Measurements from ENCODE around the gene MYO1E.
"Not testable (repeated sequence)": the region's sequence is repeated elsewhere in the genome, so short reads cannot be mapped to it uniquely, and the experiment has no call there.

Gene MYO1E

GRCh38 chr15:59172289-59172901 is 200.3 kb downstream of the MYO1E start:
- DNase-seq (ENCODE audit: low read depth in 3 of 3, low spot score in 1 of 3) = no peak

- DNase-seq (ENCODE audit: low read depth in 3 of 3, low spot score in 1 of 3) = no peak
These were observed 201.6 kb downstream of the MYO1E start for GRCh38 chr15:59171067-59171397.

- no peak for DNase-seq (ENCODE audit: low read depth in 3 of 3, low spot score in 1 of 3)
These were observed 202.2 kb downstream of the MYO1E start for GRCh38 chr15:59170295-59171066.

- DNase-seq (ENCODE audit: low read depth in 3 of 3, low spot score in 1 of 3) = no peak
These were observed 203.4 kb downstream of the MYO1E start for GRCh38 chr15:59169251-59169708.

GRCh38 chr15:59168536-59168935 is 204.1 kb downstream of the MYO1E start:
- DNase-seq (ENCODE audit: low read depth in 3 of 3, low spot score in 1 of 3) = no peak

- DNase-seq (ENCODE audit: low read depth in 3 of 3, low spot score in 1 of 3) = no peak
These were observed 205.9 kb downstream of the MYO1E start for GRCh38 chr15:59166601-59167265.

DNA sequence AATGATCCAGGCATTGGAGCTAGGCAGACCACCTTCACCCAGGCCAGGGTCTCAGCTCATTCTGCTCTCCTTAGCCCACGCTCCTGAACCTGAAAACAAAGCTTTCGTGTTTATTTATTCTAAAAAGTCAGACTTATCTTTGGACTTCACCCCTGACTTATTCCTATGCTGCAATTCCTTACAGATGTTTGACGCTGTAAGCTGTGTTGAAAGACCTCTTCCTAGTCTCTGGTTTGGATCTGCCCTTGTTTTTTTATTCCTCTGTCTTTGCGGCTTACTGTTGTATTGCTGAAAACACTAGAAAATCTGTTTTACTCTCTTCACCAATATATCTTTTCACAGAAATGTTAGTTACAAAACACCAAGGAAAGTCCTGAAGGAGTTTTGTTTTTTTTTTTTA is 206.5 kb downstream of the MYO1E start:
- DNase-seq (ENCODE audit: low read depth in 3 of 3, low spot score in 1 of 3) = no peak

GRCh38 chr15:59165726-59166125 is 206.9 kb downstream of the MYO1E start:
- no peak for DNase-seq (ENCODE audit: low read depth in 3 of 3, low spot score in 1 of 3)

- DNase-seq (ENCODE audit: low read depth in 3 of 3, low spot score in 1 of 3) = not testable (repeated sequence)
These were observed 210.6 kb downstream of the MYO1E start for GRCh38 chr15:59162080-59162479.

DNA sequence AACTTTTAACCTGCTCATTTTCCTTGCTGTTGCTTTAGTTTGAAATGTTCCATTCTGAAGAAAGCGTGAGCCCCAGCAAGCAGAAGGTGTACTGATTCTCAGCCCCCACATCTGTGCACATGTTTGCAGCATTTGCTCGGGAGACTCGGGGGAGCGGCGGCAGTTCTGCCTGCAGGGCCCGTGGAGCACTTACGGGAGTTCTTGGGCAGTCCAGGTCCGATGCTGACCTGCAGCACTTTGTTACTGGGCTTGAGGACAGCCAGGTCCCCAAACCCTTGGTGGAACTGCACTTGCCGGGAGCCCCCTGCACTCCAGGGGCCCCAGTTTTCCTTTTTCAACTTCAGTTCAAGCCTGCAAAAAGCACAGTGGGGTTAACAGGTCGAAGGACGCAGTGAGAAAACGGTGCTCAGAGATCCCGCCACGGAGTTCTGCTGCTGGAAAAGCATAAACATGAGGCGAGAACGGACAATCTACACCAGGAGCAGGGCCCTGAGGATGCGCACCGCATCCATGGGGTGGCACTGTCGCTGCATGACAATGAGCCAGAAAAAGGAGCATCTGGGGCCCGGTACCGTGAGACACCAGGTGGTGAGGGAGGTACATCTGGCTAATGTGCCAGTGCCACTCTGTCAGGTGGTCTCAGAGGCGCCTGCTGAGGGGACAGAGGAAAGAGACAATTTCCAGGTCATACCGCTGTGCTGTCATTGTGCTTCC is 211.6 kb downstream of the MYO1E start:
- DNase-seq (ENCODE audit: low read depth in 3 of 3, low spot score in 1 of 3) = no peak

- DNase-seq (ENCODE audit: low read depth in 3 of 3, low spot score in 1 of 3) = no peak
These were observed 213.5 kb downstream of the MYO1E start for GRCh38 chr15:59159210-59159609.

- no peak for DNase-seq (ENCODE audit: low read depth in 3 of 3, low spot score in 1 of 3)
These were observed 214.0 kb downstream of the MYO1E start for GRCh38 chr15:59158701-59159034.

DNA sequence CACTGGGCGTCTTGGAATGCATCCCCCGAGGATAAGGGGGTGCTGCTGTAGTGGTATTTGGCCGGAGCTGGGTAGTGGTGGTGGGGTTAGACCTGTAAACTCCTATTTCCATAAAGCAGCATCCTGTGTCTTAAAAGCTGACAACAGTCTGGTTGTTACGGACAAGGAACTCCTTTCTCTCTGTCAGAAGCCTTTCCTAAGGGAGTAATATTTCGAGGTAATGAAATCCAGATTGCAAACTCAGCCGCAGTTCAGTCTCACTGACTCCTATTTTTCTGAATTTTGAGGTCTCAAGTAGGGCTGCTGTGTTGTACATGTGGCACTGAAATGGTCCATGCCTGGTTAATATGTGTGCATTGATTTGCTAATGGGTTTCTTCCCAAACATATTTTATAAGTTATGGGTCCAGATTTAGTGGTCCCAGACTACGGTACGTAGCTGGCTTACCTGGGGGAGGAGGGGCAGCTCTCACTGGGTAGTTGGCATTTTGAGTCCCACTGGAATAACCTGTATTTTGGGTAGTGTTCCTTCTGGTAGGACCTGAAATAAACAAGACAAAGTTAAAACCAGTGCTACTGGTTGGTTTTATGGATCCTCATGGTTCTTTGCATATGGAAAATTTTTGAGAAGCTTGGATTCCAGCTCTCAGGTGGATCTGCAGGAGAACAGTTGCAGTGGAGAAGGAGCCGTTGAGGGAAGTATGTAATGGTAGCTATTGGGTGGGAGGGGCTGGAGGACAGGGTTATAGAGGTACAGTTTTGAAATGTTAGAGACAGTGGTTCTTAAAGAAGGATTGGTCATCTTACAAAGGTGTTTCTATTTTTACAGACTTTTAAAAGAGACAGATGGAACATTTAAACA is 214.6 kb downstream of the MYO1E start:
- no peak for DNase-seq (ENCODE audit: low read depth in 3 of 3, low spot score in 1 of 3)

GRCh38 chr15:59157396-59157795 is 215.3 kb downstream of the MYO1E start:
- DNase-seq (ENCODE audit: low read depth in 3 of 3, low spot score in 1 of 3) = no peak

GRCh38 chr15:59155431-59155830 is 217.2 kb downstream of the MYO1E start:
- no peak for DNase-seq (ENCODE audit: low read depth in 3 of 3, low spot score in 1 of 3)

DNA sequence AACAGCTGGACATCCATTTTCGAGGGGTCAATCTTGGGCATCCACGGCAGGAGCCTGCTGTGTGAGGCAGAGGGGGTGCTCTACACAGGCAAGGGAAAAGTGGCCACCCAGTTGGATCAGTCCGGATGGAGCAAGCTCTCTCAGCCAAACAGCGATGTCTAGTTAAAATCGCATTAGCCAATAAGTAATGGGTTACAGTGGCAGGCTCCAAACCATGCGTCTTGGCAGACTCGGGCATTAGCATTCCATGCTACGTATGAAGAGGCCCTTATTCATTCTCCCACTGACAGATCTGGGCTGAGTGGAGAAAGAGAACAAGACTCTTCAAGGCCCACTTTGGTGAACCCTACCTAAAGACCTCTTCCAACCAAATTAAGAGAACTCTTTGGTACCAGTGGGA is 218.4 kb downstream of the MYO1E start:
- DNase-seq (ENCODE audit: low read depth in 3 of 3, low spot score in 1 of 3) = no peak

DNA sequence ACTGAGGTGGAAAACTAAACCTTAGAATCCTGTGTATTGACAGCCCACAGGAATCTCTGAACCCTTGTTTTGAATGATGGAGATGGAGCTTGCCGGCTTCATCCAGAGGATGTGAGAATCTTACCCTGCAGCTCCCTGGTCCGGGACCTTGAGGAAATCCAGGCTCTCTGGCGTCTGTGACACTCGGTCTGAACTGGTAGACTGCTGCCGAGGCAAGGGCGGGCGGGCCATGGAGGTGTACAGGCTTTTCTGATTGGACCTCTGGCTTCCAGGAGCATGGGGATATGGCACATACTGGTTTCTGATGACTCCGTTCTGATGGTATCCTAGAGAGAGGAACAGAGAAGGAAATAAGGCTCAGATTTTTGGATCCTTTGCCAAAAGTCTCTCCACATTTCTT is 219.2 kb downstream of the MYO1E start:
- no peak for DNase-seq (ENCODE audit: low read depth in 3 of 3, low spot score in 1 of 3)

- no peak for DNase-seq (ENCODE audit: low read depth in 3 of 3, low spot score in 1 of 3)
These were observed 219.8 kb downstream of the MYO1E start for GRCh38 chr15:59152694-59153450.

DNA sequence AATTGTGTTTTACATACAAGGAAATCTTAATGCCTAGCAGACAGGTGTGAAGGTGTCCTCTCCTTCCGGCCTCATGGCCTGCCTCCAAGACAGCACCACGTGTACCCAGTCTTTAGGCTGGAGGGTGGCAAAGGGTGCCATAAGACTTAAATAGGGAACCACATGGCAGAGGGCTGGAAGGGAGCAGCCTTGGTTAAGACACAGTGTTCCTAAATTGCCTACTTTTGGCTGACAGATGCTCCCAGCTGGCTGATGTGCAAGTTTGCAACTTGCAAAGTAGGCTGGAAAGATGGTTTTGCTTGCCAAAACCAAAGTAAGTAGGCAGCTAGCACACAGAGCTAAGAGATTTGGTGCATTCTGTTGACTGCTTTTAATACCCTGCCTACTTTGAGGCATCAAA is 222.5 kb downstream of the MYO1E start:
- no peak for DNase-seq (ENCODE audit: low read depth in 3 of 3, low spot score in 1 of 3)

DNA sequence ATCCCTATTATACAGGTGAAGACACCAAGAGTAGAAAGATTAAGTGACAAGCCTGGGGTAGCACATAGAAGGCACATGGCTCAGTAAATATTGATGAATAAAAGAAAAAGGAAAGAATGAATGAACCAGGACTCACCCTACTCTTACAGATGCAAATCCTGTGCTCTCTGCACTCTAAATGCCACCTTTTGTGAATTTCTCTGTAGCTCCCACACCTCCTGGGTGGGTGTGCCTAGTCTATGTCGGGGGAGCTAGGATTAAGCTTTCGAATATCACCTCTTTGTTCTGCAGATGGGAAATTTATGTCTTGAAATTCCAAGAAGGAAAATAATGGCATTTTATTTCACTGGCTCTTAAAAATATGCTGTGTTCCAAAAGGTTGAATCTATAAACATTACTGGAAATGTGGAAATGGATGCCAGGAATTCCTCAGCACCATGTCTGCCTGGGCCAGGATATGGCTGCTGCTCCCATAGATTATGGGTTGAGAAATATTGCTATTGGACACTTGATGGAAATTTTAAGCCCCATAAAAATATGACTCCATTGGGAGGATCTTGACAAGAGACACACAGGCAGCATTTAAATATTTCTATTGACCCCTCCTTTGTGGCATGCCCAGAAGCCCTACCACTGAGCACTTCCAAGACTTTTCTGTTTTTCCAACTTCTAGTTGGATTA is 224.4 kb downstream of the MYO1E start:
- DNase-seq (ENCODE audit: low read depth in 3 of 3, low spot score in 1 of 3) = no peak

All from stimulated activated CD4-positive, alpha-beta T cell treated with anti-CD3 and anti-CD28 coated beads, TNF-alpha, amount 100 ng/mL, for 1 hour (primary cell).